HEK293 (cell line): ENCODE results near the gene ALG10.

ENCODE experiments used
- ZNF221 ChIP-seq: fragments of 450-650 bp; formaldehyde crosslinking; IDR thresholded peaks from 2 replicates; pipeline ENCODE4 v1.5.1; 2017; ENCODE audit warnings: missing biosample characterization, missing genetic modification characterization, borderline replicate concordance
- ZNF830 ChIP-seq: fragments of 450-650 bp; IDR thresholded peaks from 2 replicates; pipeline ENCODE4 v1.5.0; 2018; ENCODE audit warnings: missing biosample characterization, missing genetic modification characterization, low read depth, mild to moderate bottlenecking, moderate library complexity
- ZSCAN30 ChIP-seq: fragments of 450-650 bp; IDR thresholded peaks from 2 replicates; pipeline ENCODE4 v1.5.1; 2018; ENCODE audit warnings: missing biosample characterization, mild to moderate bottlenecking, missing genetic modification characterization, moderate library complexity
- TF ChIP-seq, protein P1 (sequence below): fragments of 450-650 bp; formaldehyde crosslinking; IDR thresholded peaks from 2 replicates; pipeline ENCODE4 v1.5.1; 2016; ENCODE audit warnings: missing biosample characterization, missing genetic modification characterization

DNA sequence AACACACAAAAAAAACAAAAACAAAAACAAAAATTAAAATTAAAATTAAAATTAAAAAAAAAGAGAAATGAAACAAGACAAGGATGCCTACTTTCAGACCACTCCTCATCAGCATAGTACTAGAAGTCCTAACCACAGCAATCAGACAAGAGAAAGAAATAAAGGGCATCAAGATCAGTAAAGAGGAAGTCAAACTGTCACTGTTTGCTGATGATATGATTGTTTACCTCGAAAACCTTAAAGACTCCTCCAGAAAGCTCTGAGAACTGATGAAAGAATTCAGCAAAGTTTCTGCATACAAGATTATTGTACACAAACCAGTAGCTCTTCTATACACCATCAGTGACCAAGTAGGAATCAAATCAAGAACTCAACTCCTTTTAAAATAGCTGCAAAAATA, 29.2 kb downstream of the ALG10 start:
- no peak for TF ChIP-seq ZNF830
- no peak for TF ChIP-seq ZSCAN30 (tag by site-specific recombination)
- TF ChIP-seq, protein P1, sequence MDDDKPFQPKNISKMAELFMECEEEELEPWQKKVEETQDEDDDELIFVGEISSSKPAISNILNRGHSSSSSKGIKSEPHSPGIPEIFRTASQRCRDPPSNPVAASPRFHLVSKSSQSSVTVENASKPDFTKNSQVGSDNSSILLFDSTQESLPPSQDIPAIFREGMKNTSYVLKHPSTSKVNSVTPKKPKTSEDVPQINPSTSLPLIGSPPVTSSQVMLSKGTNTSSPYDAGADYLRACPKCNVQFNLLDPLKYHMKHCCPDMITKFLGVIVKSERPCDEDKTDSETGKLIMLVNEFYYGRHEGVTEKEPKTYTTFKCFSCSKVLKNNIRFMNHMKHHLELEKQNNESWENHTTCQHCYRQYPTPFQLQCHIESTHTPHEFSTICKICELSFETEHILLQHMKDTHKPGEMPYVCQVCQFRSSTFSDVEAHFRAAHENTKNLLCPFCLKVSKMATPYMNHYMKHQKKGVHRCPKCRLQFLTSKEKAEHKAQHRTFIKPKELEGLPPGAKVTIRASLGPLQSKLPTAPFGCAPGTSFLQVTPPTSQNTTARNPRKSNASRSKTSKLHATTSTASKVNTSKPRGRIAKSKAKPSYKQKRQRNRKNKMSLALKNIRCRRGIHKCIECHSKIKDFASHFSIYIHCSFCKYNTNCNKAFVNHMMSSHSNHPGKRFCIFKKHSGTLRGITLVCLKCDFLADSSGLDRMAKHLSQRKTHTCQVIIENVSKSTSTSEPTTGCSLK (tag by site-specific recombination) = no peak
- TF ChIP-seq ZNF221 (tag by site-specific recombination) = no peak
